Activated CD4-positive, alpha-beta T cell treated with anti-CD3 and anti-CD28 coated beads, Interleukin-2, amount 50 U/mL, for 48 hours (primary cell): Measurements from ENCODE around the gene SEMA3G.

ENCODE experiments used
- DNase-seq, 2 experiments: peaks; one replicate each; pipeline ENCODE4 v3.0.0-alpha.2; 2020

SEMA3G gene

GRCh38 chr3:52479037-52479876 is 34.4 kb upstream of the SEMA3G start:
- no peak for DNase-seq

GRCh38 chr3:52477796-52478095 is 32.8 kb upstream of the SEMA3G start:
- DNase-seq, result no peak

GRCh38 chr3:52477076-52477795 is 32.3 kb upstream of the SEMA3G start:
- no peak for DNase-seq

- no peak for DNase-seq
These were observed 28.1 kb upstream of the SEMA3G start for GRCh38 chr3:52473026-52473425.

GRCh38 chr3:52472239-52473000 is 27.5 kb upstream of the SEMA3G start:
- no peak for DNase-seq

- peak; percentile 48 to 52 for DNase-seq
These were observed 26.7 kb upstream of the SEMA3G start for GRCh38 chr3:52471371-52472238.

GRCh38 chr3:52470920-52471319 is 26.0 kb upstream of the SEMA3G start:
- no peak for DNase-seq

GRCh38 chr3:52469001-52469400 is 24.1 kb upstream of the SEMA3G start:
- no peak for DNase-seq

- no peak for DNase-seq
These were observed 23.4 kb upstream of the SEMA3G start for GRCh38 chr3:52468336-52468735.

- DNase-seq, result no peak
These were observed 18.5 kb upstream of the SEMA3G start for GRCh38 chr3:52463416-52463815.

- no peak for DNase-seq
These were observed 17.0 kb upstream of the SEMA3G start for GRCh38 chr3:52461874-52462273.

GRCh38 chr3:52458770-52459545 is 14.1 kb upstream of the SEMA3G start:
- no peak for DNase-seq

GRCh38 chr3:52458031-52458760 is 13.3 kb upstream of the SEMA3G start:
- DNase-seq, result no peak

GRCh38 chr3:52456800-52457183 is 11.9 kb upstream of the SEMA3G start:
- DNase-seq, result no peak

- peak; percentile 21 to 25 for DNase-seq
These were observed 11.4 kb upstream of the SEMA3G start for GRCh38 chr3:52456169-52456799.

GRCh38 chr3:52455283-52456168 is 10.6 kb upstream of the SEMA3G start, which contains the start of gene NISCH:
Gene NISCH, plus strand, starts transcription at chr3:52455604. Its CDS starts 38 bp downstream, at chr3:52455642.
- DNase-seq, result peak; percentile 98

- no peak for DNase-seq
These were observed 10.0 kb upstream of the SEMA3G start for GRCh38 chr3:52454938-52455282.

- peak; percentile 12 to 23 for DNase-seq
These were observed 9.5 kb upstream of the SEMA3G start for GRCh38 chr3:52454250-52454937.
